Right renal pelvis (tissue), 4 donors: ENCODE data around the gene LGALS1. TPM values are rescaled to one million over a fixed set of nuclear protein-coding genes. Genes with fewer than 3 reads are reported as not detected.
"Not testable (repeated sequence)": the region's sequence is repeated elsewhere in the genome, so short reads cannot be mapped to it uniquely, and the experiment has no call there.

ENCODE experiments used
- DNase-seq, 4 donors: peaks; one replicate each; pipeline ENCODE4 v3.0.0-alpha.2; 2013; ENCODE audit warnings: low read depth in 4 of 4, low spot score in 3 of 4, missing footprints in 1 of 4
- polyA plus RNA-seq, 4 donors: library from polyadenylated mRNA; unstranded; fragments of 120-200 nt; gene quantifications; one replicate each; pipeline ENCODE4 v1.2.1, GENCODE V29; 2013; ENCODE audit not compliant: insufficient read length in 4 of 4

The LGALS1 gene
- polyA plus RNA-seq, 4 donors, result 322 to 518 (median 359) TPM

DNA sequence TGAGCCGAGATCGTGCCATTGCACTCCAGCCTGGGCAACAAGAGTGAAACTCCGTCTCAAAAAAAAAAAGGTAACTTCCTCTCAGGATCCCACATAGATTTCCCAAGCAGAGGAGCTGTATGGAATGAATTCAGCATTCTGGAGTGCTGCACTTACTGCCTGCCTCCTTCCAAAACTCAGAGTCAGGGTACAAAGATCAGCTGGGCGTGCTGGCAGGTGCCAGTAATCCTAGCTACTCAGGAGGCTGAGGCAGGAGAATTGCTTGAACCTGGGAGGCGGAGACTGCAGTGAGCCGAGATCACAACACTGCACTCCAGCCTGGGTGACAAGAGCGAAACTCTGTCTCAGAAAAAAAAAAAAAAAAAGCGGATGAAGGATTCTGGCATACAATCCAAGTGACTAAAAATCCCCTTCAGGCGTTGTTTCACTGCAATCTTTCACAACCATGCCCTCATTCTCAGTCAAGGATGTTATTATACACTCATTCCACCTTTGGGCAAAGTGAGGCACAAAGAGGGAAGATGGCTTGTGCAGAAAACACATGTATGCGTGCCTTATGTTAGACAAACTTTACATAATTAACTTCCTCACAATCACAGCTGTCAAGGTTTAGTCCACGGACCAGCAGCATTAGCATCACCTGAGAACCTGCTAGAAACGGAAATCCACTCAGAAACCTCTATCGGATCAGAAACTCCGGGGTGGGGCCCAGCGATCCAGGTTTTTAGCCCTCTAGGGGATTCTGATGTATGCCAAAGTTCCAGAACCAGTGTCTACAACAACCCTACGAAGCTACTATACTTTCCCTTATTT lies 9.6 kb downstream of the LGALS1 start:
- no peak for DNase-seq

DNA sequence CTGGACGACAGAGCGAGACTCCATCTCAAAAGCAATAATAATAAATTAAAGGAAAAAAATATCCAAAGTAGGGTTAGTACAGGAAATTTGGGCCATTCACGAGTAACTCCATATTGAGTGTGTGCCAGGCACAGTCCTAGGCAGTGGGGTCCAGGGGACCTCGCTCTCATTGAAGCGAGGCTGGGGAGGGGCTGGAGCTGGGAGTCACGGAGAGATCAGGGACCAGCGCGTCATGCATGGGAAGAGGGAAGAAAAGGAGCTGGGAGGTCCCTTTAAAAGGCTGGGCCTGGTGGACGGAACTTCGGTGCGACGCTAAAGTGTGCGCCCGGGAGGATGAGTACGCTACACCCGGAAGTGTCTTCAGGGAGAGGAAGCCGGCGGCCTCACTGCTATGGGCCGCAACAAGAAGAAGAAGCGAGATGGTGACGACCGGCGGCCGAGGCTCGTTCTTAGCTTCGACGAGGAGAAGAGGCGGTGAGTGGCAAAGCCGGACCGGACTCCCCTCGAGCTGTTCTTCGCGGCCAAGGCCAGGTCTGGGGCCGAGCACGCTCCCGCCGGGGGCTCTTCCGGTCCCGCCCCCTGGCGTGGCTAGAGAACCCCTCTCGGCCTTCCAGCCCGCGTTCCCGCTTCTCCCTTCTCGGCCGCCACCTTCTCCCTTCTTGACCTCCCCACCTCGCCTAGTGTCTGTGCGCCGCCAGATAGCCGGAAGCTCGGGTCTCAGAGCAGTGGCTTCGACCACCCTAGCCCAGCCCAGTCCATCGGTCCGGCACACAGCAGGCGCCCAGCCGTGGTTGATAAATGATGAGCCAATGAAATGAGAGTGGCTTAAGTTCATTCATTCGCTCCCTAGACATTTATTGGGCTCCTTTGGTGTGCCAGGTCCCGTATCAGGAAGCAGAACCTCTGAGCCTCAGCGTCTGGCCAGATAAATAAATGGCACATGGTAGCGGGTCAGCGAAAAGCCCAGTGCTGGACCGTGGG lies 10.9 kb downstream of the LGALS1 start, which contains the start of gene NOL12:
NOL12 (plus strand) TSS at position 342 of the 981 bp plus-strand sequence; CDS start at position 392, 50 bp downstream.
- DNase-seq, result peak in 3 of 4 donors; percentile 76 to 90 (median 76)

DNA sequence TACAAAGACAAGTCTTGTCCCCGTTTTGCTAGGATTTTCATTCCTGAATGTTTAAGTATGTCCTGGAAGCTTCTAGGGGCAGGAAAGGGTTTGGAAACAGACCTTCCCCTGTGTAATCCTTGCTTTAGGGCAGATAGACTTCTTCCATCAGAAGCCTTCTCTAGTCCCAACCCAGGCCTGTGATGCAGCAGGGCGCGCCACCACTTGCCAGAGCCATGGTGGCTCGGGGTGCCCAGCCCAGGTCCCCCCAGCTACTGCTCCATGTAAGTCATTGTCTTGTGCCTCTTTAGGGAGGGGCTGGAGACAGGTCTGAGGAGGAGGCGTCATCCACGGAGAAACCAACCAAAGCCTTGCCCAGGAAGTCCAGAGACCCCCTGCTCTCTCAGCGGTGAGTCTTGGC lies 15.0 kb downstream of the LGALS1 start:
- no peak for DNase-seq

DNA sequence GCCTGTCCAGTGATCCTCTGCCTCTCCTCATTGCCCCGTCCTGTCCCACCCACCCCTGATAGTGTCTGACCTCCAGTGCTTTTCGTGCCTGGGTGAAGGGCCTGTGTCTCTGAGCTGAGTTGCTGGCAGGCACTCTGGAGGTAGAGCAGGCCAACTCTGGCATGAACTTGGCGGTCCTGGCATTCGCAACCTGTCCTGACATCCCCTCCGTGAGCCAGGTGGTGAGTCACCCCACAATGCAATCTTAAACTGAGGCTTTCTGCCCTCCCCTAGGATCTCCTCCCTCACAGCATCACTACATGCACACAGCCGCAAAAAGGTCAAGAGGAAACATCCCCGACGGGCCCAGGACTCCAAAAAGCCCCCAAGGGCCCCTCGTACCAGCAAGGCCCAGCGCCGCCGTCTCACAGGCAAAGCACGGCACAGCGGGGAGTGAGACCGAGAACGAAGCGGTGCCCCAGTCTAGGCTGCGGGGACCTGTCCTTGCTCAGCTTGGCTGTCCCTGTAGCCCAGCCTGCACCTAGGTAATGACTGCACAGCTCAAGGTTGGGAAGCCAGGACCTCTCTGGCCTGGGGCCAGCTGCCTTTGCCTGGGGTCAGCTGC lies 15.6 kb downstream of the LGALS1 start:
- no peak for DNase-seq

DNA sequence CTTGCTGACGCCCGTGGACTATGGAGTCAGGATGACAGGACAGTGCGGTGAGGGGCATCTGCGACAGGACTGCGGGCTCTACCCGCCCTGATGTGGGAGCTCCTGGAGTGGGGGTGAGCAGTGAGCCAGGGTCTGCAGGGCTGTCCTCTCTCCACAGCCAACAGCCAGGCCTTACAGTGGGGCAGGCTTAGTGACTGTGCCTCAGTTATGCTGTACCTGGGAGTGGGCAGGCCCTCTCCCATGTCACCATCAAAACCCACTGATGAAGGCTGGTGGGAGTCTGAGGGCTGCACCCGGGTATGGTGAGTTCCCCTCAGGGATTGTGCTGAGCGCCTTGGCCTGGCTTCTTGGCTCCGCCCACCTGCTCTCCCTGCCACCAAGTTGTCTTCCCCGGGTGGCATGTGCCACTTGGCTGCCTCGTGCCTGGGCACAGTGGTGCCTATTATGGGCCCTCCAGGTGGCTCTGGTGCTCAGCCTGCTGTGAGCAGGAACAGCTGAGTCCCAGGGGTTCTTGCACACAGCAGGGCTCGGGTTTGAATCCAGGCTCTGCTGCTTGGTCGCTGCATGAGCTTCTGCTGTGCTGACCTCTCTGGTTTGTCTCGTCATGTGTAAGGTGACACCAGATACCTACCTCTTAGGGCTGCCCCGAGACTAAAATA lies 17.3 kb downstream of the LGALS1 start:
- no peak for DNase-seq

DNA sequence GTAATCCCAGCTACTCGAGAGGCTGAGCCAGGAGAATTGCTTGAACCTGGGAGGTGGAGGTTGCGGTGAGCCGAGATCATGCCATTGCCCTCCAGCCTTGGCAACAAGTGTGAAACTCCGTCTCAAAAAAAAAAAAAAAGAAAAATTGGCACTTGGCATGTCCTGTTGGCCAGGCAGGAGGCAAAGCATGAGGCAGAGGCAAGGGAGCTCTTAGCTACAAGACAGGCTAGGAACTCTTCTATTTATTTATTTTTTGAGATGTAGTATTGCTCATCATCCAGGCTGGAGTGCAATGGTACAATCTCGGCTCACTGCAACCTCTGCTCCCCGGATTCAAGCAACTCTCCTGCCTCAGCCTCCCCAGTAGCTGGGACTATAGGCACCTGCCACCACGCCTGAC lies 18.7 kb downstream of the LGALS1 start:
- not testable (repeated sequence) for DNase-seq

DNA sequence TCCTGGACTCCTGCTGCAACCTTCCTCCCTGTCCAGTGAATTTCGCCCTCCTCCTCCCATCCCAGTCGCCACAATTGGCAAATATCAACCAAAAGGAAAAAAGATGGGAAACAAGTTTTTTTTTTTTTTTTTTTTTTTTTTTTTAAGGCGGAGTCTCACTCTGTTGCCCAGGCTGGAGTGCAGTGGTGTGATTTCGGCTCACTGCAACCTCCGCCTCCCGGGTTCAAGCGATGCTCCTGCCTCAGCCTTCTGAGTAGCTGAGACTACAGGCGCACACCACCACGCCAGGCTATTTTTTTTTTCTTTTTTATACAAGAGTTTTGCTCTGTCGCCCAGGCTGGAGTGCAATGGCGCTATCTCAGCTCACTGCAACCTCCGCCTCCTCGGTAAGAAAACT lies 20.8 kb downstream of the LGALS1 start:
- DNase-seq, result not testable (repeated sequence)

DNA sequence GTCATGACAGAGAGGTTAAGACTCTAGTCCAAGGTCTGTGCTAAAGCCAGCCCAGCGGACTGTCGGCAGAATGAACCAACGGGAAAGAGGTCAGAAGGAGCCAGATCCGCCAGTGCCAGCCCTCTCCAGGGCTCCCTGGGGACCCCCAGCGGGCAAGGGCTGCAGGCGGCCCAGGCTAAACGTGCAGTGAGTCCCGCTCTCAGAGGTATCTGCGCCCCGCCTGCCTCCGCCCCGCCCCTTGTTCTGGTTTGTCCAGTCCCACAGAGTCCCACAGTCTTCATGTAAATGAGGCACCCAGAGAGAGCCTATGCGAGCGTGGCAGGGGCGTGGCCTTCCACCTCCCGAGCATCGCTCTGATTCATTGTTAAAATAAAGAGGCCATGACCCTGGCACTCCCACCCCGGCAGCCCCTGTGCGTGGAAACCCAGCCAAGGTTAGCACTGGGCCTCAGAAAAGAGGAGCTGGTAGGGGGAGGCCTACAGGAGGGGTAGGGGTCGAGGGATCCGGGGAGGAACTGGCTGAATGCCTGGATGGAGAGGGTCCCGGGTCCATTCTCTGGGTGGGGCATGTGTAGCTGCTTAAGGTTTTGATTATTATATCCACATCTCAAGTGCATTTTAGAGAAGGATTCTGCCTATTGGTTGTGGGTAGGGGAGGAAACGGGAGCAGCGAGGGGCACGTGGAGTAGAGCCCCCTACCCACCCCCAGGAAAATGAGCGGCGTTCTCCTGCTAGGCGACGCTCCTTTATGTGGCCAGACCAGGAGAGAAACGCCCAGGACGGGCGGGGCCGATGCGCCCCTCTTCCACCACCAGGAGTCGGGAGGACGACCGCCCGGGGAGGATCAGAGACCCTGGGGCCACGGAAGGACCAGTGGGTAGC lies 21.5 kb downstream of the LGALS1 start, which contains the start of gene TRIOBP:
TRIOBP (plus strand) TSS at position 392 of the 881 bp plus-strand sequence. CDS start 4,318 bp downstream, outside the sequence.
- peak; percentile 75 to 86 (median 83) for DNase-seq

DNA sequence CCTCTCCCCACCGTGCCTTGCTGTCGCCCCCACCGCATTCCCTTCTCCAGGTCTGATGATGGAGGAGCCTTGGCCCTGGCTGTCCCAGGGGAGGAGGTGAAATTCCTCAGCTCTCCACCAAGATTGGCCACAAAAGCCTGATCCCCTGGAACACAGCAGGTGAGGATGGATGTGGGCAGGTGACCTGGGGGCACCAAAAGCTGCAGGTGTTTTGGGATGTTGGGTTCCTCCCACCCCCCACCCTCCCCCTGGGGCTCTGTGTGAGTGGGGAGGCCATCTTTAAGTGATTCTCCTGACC lies 22.1 kb downstream of the LGALS1 start:
- no peak for DNase-seq

DNA sequence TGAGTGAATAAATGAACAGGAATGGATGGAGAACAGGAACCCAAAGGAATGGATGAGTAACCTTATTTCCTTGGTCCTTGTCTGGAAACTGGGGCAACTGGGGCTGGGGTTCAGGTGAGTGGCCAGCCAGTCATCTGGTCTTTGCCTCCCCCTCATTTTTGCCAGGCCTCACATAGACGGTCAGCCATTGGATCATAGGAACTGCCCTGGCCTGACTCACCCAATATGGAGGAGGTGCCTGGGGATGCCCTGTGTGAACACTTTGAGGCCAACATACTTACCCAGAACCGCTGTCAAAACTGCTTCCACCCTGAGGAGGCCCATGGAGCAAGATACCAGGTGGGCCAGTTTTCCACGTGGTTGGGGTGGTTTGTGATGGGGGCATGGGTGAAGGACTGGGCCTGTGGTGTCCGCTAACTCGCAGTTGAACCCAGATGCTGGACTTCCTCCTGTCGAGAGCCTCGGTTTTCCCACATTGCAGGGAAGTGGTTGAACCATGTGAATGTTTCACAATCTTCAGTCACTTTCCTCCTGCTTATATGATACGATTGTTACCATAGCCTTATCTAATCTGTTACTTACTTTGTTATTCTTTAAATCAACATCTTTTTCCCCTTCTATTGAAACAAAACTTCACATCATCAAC lies 25.8 kb downstream of the LGALS1 start:
- no peak for DNase-seq

DNA sequence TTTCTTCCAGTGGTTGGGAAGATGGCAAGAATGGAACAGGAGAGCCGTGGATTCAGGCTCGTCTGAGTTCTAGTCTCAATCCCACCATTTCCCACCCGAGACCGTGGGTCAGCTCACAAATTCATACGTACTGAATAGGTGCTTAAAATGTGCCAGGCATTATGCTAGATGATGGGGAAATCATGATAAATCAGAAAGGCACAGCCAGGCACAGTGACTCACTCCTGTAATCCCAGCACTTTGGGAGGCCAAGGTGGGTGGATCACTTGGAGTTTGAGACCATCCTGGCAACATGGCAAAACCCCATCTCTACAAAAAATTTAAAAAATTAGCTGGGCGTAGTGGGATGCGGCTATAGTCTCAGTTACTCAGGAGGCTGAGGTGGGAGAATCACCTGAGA lies 28.5 kb downstream of the LGALS1 start:
- DNase-seq, result no peak

DNA sequence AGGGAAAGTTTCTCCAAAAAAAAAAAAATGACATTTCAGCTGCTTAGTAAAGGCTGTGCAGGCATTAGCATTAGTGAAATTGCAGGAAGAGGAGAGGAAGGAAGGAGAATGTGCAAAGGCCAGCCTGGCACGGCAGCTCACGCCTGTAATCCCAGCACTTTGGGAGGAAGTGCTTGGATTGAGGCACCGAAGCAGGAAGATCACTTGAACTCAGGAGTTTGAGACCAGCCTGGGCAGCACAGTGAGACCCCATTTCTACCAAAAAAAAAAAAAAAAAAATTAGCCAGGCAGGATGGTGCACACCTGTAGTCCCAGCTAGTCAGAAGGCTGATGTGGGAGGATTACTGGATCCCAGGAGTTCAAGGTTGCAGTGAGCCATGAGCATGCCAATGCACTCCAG lies 29.2 kb downstream of the LGALS1 start:
- DNase-seq, result no peak

DNA sequence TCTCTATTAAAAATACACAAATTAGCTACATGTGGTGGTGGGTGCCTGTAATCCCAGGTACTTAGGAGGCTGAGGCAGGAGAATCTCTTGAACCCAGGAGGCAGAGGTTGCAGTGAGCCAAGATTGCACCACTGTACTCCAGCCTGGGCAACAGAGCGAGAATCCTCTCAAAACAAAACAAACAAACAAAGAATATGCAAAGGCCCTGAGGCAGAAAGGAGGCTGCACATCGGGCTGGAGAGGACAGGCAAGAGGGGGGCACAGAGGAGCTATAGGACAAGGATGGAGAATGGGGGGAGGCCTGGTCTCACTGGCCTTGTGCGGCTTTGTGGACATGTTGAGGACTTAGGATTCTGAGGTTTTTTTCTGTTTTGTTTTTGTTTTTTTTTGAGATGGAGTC lies 29.8 kb downstream of the LGALS1 start:
- DNase-seq, result no peak

DNA sequence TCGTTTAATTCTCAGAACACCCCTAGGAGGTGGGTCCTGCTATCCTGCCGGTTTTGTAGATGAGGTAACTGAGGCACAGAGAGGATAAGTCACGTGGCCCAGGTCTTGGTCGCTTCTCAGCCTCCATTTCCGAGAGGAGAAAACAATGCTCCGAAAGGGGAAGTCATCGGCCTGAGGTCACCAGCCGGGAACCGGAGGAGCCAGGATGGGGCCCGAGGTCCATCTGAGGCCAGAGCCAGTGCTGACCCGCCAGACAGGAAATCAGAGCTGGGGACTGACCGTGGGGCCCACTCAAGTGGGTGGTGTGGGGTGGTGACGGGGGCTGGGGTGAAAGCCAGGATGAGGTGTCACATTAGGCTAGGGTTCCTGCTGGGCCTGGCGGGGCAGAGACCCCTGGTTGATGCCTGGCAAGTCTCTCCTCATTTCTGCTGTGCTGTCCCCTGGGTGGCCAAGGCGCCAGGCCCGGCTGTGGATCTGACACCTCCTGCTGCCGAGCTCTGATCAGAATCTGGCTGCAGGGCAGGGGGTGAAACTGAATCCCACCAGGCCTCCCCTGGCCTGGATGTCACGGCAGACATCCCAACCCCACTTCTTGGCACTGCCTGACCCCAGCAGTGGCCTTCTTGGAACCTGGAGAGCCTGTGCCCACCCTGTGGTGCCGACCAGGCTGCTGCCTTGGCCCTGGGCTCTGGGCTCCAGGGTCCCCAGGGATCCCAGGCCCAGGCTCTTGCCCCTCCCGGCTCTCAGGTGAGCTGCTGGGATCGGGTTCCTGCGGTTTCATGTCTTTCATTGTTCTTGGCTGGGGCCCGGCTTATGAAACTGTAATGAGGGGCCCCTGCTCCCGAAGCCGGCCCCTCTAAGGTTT lies 33.4 kb downstream of the LGALS1 start:
- no peak for DNase-seq

DNA sequence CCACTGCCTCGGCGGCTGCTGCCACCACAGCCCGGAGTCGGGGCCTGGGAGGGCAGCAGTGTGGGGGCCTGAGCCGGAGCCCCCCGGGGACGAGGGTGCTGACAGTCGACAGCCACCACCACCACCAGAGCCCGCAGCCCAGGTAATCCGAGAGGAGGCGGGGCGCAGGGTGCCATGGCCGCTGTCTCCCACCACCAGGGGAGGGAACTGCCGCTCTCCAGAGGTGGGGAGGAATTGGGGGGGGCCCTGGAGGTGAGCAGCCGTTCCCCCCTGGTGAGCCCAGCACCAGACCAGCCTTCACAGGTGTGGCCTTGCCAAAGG lies 34.0 kb downstream of the LGALS1 start:
- DNase-seq, result no peak

DNA sequence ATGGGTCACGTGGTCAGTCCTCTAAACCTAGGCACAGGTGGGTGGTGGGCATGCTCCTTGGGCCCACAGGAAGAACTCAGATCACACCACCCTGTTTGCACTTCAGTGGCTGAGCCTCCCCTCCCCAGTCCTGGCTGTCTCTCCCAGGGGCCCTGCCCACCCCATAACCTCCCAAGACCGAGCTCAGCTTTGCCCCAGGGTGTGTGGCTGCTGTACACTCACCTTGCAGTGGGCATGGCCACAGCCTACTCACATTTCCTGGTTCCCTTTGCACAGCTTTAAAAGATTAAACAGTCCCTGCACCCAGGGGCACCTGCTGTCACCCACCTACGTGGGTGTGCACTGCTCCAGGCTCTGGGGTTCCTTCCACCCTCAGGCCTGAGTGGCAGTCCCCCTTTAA lies 35.2 kb downstream of the LGALS1 start:
- no peak for DNase-seq

DNA sequence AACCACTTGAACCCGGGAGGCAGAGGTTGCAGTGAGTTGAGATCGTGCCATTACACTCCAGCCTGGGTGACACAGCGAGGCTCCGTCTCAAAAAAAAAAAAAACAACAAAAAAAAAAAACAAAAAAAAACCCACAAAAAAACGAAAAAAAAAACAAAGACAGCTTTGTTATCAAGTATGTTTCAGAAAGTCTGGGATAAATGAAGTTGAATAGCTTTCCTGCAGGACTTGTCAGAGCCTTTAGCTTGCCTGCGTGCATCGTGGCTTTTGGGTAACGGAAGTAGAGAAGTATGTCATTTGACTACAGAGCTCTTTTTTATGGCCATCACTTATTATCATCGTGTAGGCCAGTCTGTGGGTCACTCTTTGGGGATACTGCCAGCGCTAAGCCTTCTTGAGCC lies 36.1 kb downstream of the LGALS1 start:
- no peak for DNase-seq

DNA sequence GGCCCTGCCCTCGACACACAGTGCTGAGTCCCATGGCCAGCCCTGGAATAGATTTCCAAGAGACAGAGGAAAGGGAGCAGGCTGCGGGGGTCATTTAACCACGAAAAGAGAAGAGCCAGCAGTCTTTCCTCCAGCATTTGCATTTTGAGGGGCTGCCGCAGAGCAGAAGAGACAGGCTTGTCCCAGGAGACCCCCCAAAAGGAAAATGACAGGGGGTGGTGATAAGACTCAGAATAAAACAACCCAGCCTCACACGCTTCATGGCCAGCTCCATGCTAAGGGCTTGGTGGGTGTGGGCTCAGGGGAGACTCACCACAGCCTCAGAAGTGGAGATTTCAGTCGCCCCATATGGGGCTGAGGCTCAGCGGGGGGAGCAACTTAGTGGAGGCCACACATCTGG lies 38.3 kb downstream of the LGALS1 start:
- no peak for DNase-seq
